ENCODE results near the gene SPTBN5. TPM values are rescaled to one million over a fixed set of nuclear protein-coding genes. Genes with fewer than 3 reads are reported as not detected.

SPTBN5 gene
- total and polyA plus RNA-seq, 2 experiments from 2014 or later = 0.57 to 1.1 TPM

DNA sequence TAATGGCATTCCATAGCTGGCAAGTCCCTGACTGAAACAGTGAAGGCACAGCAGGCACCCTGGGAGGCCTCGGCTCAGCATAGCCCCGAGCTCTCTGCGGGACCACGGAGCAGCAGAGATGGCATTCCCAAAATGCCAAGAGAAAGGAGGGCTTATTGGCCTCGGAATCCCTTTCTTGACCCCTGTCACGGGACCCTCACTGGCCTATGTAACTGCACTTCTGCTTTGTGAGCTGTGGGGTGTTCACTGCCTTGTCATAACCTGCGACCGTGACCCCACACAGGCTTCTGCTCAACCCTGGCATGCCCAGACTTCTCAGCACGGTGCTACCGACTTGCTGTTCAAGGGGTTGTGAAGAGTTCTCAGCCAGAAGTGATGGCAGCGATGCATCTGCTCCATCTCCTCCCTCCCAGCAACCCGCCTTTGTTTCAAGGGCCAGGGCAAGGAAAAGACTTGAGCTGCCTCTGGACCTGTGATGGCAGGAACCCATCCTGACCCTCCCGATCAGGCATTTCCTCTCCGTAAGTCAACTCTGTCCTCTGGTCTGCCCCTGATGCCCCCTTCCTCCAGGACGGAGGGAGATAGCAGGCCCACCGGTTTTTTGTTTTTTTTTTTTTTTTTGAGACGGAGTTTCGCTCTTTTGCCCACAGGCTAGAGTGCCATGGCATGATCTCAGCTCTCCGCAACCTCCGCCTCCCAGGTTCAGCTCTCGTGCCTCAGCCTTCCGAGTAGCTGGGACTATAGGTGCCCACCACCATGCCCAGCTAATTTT is 48.0 kb upstream of the SPTBN5 start:
- Histone ChIP-seq H3K27me3 (ENCODE audit: insufficient read depth) (no peaks in the 10 kb centered on the region), H2AFZ (no peak overlapping the region), H3F3A (replicated peaks; ENCODE audit: low read depth) (no peaks in the 10 kb centered on the region), H3K4me2 (no peak overlapping the region), H4K20me1 (replicated peaks; ENCODE audit: insufficient read depth) (peaks cover 6% of the 10 kb centered on the region; the same call in 1 of the 2 replicates), H3K9me2 (ENCODE audit: insufficient read depth) (no peaks in the 10 kb centered on the region), H3K27ac (ENCODE audit: low read depth) (no peak overlapping the region), H3K4me3 (no peak overlapping the region), H3K4me1 (ENCODE audit: insufficient read depth) (no peaks in the 10 kb centered on the region), H3K36me3 (ENCODE audit: insufficient read depth) (no peaks in the 10 kb centered on the region), H3K79me2 (replicated peaks; ENCODE audit: insufficient read depth) (no peaks in the 10 kb centered on the region)
- DNase-seq (ENCODE audit: low spot score) = peak; percentile 24
- no peak overlapping the region; the same call in none of the 2 replicates for H3K27ac Mint-ChIP-seq
- no peak overlapping the region for H3K4me3 Mint-ChIP-seq
- H3K36me3 Mint-ChIP-seq (ENCODE audit: low read depth) = peaks cover 19% of the 10 kb centered on the region
- no peaks in the 10 kb centered on the region for H3K9me3 Mint-ChIP-seq
- H3K27me3 Mint-ChIP-seq (ENCODE audit: insufficient read depth, low read depth, poor library complexity) = peaks cover 6% of the 10 kb centered on the region
- ATAC-seq = peak; percentile 66
- H3K4me1 Mint-ChIP-seq = peaks cover 12% of the 10 kb centered on the region; the same call in 2 of the 3 replicates
- TF ChIP-seq EZH2 (IDR thresholded peaks at IDR 0.05; ENCODE audit: low read depth, unreplicated experiment) (no peak), NANOG (IDR thresholded peaks at IDR 0.05; ENCODE audit: borderline replicate concordance) (no peak), ZNF114 (CRISPR knock-in tag; IDR thresholded peaks at IDR 0.05) (no peak), ZNF331 (CRISPR knock-in tag; IDR thresholded peaks at IDR 0.05; ENCODE audit: low read depth) (no peak), CREB1 (CRISPR knock-in tag; IDR thresholded peaks at IDR 0.05; ENCODE audit: low read depth) (no peak), STAT1 (IDR thresholded peaks at IDR 0.05; ENCODE audit: unreplicated experiment) (no peak), JUNB (IDR thresholded peaks at IDR 0.05; ENCODE audit: unreplicated experiment) (no peak)

GRCh38 chr15:41940441-41940857 is 46.6 kb upstream of the SPTBN5 start:
- Histone ChIP-seq H3K4me1 (ENCODE audit: insufficient read depth) (0 out of 2 replicates have a peak, but pooled peaks cover 1% of the 10 kb centered on the region), H3K9me2 (ENCODE audit: insufficient read depth) (no peaks in the 10 kb centered on the region), H3K79me2 (replicated peaks; ENCODE audit: insufficient read depth) (no peaks in the 10 kb centered on the region), H3K27me3 (ENCODE audit: insufficient read depth) (no peaks in the 10 kb centered on the region), H3K4me2 (no peak overlapping the region), H3K36me3 (ENCODE audit: insufficient read depth) (no peaks in the 10 kb centered on the region), H3K4me3 (no peak overlapping the region), H2AFZ (no peak overlapping the region), H4K20me1 (replicated peaks; ENCODE audit: insufficient read depth) (peaks cover 6% of the 10 kb centered on the region; the same call in 1 of the 2 replicates), H3K27ac (ENCODE audit: low read depth) (0 out of 2 replicates have a peak overlapping the region, but pooled peaks have one; percentile 26), H3F3A (replicated peaks; ENCODE audit: low read depth) (no peaks in the 10 kb centered on the region)
- no peak overlapping the region for H3K4me3 Mint-ChIP-seq
- H3K27me3 Mint-ChIP-seq (ENCODE audit: insufficient read depth, low read depth, poor library complexity) = peaks cover 6% of the 10 kb centered on the region
- DNase-seq (ENCODE audit: low spot score) = no peak
- peaks cover 10% of the 10 kb centered on the region; the same call in 2 of the 3 replicates for H3K4me1 Mint-ChIP-seq
- no peaks in the 10 kb centered on the region; the same call in 2 of the 3 replicates for H3K9me3 Mint-ChIP-seq
- no peak overlapping the region for H3K27ac Mint-ChIP-seq
- ATAC-seq = no peak
- peaks cover 20% of the 10 kb centered on the region for H3K36me3 Mint-ChIP-seq (ENCODE audit: low read depth)
- no peak for TF ChIP-seq JUNB (IDR thresholded peaks at IDR 0.05; ENCODE audit: unreplicated experiment)
- no peak for TF ChIP-seq NANOG (IDR thresholded peaks at IDR 0.05; ENCODE audit: borderline replicate concordance)
- TF ChIP-seq, protein P1, sequence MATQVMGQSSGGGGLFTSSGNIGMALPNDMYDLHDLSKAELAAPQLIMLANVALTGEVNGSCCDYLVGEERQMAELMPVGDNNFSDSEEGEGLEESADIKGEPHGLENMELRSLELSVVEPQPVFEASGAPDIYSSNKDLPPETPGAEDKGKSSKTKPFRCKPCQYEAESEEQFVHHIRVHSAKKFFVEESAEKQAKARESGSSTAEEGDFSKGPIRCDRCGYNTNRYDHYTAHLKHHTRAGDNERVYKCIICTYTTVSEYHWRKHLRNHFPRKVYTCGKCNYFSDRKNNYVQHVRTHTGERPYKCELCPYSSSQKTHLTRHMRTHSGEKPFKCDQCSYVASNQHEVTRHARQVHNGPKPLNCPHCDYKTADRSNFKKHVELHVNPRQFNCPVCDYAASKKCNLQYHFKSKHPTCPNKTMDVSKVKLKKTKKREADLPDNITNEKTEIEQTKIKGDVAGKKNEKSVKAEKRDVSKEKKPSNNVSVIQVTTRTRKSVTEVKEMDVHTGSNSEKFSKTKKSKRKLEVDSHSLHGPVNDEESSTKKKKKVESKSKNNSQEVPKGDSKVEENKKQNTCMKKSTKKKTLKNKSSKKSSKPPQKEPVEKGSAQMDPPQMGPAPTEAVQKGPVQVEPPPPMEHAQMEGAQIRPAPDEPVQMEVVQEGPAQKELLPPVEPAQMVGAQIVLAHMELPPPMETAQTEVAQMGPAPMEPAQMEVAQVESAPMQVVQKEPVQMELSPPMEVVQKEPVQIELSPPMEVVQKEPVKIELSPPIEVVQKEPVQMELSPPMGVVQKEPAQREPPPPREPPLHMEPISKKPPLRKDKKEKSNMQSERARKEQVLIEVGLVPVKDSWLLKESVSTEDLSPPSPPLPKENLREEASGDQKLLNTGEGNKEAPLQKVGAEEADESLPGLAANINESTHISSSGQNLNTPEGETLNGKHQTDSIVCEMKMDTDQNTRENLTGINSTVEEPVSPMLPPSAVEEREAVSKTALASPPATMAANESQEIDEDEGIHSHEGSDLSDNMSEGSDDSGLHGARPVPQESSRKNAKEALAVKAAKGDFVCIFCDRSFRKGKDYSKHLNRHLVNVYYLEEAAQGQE (IDR thresholded peaks at IDR 0.05; ENCODE audit: unreplicated experiment) = no peak
- no peak for TF ChIP-seq ZNF462 (CRISPR knock-in tag; IDR thresholded peaks at IDR 0.05)
- TF ChIP-seq EZH2 (IDR thresholded peaks at IDR 0.05; ENCODE audit: low read depth, unreplicated experiment) = no peak
- no peak for TF ChIP-seq CREB1 (CRISPR knock-in tag; IDR thresholded peaks at IDR 0.05; ENCODE audit: low read depth)
- TF ChIP-seq POLR2AphosphoS5 (IDR thresholded peaks at IDR 0.05; ENCODE audit: low read depth) = no peak
